ENCODE data around the gene PHACTR1. TPM values are rescaled to one million over a fixed set of nuclear protein-coding genes. Genes with fewer than 3 reads are reported as not detected.

The PHACTR1 gene
- total and polyA plus RNA-seq, 9 of the 15 experiments (the other 6 are each of a cell fraction or from before 2014, with no cell fraction given) = 11.5 to 32.6 (median 22.0) TPM

DNA sequence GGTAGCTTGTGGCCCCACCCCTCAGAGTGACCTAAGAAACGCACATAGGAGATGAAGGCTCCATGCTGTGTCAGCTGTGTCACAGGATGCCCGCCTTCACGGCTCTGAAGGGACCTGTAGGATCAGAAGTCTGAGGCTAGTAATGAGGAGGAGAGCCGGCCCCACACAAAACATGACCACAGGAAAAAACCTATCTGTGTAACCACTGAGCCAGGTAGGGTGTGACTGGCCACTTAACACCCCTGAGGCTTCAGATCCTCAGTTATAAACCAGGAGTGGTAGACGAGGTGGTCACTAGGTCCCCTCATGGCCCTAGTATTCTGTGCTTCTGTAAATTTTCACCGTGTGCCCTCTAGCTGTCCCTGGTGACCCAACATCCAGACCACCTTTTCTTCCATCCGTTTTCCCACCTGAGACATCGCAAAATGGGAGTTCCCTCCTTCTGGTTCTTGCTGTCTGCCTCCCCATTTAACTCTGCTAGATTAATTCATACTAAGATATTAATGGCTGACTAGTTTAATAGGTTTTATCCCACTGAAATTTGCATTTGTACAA lies 558.9 kb downstream of the PHACTR1 start (continued):
- TF ChIP-seq CBX8 (IDR thresholded peaks at IDR 0.05; ENCODE audit: borderline replicate concordance, extremely low read depth, low read depth, low read length, poor library complexity, severe bottlenecking) (no peak), STAT5B (CRISPR knock-in tag; IDR thresholded peaks at IDR 0.05) (no peak), ZC3H4 (CRISPR knock-in tag; IDR thresholded peaks at IDR 0.05; ENCODE audit: borderline replicate concordance) (no peak), TBL1XR1 (IDR thresholded peaks at IDR 0.05; ENCODE audit: low read length in 2 of 2) (no peak; a peak in 1 of 4 replicates), KLF1 (tag; IDR thresholded peaks at IDR 0.05) (no peak), ZNF780A (CRISPR knock-in tag; IDR thresholded peaks at IDR 0.05) (no peak), BRD9 (IDR thresholded peaks at IDR 0.05; ENCODE audit: low read depth, partially characterized antibody) (peak; percentile 50), CBX2 (IDR thresholded peaks at IDR 0.05; ENCODE audit: insufficient read depth, low read length, poor library complexity, severe bottlenecking) (no peak), TGIF2 (CRISPR knock-in tag; IDR thresholded peaks at IDR 0.05) (no peak)
- TF ChIP-seq, protein P1, sequence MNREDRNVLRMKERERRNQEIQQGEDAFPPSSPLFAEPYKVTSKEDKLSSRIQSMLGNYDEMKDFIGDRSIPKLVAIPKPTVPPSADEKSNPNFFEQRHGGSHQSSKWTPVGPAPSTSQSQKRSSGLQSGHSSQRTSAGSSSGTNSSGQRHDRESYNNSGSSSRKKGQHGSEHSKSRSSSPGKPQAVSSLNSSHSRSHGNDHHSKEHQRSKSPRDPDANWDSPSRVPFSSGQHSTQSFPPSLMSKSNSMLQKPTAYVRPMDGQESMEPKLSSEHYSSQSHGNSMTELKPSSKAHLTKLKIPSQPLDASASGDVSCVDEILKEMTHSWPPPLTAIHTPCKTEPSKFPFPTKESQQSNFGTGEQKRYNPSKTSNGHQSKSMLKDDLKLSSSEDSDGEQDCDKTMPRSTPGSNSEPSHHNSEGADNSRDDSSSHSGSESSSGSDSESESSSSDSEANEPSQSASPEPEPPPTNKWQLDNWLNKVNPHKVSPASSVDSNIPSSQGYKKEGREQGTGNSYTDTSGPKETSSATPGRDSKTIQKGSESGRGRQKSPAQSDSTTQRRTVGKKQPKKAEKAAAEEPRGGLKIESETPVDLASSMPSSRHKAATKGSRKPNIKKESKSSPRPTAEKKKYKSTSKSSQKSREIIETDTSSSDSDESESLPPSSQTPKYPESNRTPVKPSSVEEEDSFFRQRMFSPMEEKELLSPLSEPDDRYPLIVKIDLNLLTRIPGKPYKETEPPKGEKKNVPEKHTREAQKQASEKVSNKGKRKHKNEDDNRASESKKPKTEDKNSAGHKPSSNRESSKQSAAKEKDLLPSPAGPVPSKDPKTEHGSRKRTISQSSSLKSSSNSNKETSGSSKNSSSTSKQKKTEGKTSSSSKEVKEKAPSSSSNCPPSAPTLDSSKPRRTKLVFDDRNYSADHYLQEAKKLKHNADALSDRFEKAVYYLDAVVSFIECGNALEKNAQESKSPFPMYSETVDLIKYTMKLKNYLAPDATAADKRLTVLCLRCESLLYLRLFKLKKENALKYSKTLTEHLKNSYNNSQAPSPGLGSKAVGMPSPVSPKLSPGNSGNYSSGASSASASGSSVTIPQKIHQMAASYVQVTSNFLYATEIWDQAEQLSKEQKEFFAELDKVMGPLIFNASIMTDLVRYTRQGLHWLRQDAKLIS (CRISPR knock-in tag; IDR thresholded peaks at IDR 0.05) = 0 out of 2 replicates have a peak, but pooled peaks have one; percentile 48
- TF ChIP-seq, protein P2, sequence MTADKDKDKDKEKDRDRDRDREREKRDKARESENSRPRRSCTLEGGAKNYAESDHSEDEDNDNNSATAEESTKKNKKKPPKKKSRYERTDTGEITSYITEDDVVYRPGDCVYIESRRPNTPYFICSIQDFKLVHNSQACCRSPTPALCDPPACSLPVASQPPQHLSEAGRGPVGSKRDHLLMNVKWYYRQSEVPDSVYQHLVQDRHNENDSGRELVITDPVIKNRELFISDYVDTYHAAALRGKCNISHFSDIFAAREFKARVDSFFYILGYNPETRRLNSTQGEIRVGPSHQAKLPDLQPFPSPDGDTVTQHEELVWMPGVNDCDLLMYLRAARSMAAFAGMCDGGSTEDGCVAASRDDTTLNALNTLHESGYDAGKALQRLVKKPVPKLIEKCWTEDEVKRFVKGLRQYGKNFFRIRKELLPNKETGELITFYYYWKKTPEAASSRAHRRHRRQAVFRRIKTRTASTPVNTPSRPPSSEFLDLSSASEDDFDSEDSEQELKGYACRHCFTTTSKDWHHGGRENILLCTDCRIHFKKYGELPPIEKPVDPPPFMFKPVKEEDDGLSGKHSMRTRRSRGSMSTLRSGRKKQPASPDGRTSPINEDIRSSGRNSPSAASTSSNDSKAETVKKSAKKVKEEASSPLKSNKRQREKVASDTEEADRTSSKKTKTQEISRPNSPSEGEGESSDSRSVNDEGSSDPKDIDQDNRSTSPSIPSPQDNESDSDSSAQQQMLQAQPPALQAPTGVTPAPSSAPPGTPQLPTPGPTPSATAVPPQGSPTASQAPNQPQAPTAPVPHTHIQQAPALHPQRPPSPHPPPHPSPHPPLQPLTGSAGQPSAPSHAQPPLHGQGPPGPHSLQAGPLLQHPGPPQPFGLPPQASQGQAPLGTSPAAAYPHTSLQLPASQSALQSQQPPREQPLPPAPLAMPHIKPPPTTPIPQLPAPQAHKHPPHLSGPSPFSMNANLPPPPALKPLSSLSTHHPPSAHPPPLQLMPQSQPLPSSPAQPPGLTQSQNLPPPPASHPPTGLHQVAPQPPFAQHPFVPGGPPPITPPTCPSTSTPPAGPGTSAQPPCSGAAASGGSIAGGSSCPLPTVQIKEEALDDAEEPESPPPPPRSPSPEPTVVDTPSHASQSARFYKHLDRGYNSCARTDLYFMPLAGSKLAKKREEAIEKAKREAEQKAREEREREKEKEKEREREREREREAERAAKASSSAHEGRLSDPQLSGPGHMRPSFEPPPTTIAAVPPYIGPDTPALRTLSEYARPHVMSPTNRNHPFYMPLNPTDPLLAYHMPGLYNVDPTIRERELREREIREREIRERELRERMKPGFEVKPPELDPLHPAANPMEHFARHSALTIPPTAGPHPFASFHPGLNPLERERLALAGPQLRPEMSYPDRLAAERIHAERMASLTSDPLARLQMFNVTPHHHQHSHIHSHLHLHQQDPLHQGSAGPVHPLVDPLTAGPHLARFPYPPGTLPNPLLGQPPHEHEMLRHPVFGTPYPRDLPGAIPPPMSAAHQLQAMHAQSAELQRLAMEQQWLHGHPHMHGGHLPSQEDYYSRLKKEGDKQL (CRISPR knock-in tag; IDR thresholded peaks at IDR 0.05; ENCODE audit: borderline replicate concordance) = 0 out of 2 replicates have a peak, but pooled peaks have one; percentile 40
- TF ChIP-seq, protein P3, sequence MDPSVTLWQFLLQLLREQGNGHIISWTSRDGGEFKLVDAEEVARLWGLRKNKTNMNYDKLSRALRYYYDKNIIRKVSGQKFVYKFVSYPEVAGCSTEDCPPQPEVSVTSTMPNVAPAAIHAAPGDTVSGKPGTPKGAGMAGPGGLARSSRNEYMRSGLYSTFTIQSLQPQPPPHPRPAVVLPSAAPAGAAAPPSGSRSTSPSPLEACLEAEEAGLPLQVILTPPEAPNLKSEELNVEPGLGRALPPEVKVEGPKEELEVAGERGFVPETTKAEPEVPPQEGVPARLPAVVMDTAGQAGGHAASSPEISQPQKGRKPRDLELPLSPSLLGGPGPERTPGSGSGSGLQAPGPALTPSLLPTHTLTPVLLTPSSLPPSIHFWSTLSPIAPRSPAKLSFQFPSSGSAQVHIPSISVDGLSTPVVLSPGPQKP (CRISPR knock-in tag; IDR thresholded peaks at IDR 0.05) = no peak
- TF ChIP-seq, protein P4, sequence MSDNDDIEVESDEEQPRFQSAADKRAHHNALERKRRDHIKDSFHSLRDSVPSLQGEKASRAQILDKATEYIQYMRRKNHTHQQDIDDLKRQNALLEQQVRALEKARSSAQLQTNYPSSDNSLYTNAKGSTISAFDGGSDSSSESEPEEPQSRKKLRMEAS (CRISPR knock-in tag; IDR thresholded peaks at IDR 0.05) = no peak
- TF ChIP-seq, protein P5, sequence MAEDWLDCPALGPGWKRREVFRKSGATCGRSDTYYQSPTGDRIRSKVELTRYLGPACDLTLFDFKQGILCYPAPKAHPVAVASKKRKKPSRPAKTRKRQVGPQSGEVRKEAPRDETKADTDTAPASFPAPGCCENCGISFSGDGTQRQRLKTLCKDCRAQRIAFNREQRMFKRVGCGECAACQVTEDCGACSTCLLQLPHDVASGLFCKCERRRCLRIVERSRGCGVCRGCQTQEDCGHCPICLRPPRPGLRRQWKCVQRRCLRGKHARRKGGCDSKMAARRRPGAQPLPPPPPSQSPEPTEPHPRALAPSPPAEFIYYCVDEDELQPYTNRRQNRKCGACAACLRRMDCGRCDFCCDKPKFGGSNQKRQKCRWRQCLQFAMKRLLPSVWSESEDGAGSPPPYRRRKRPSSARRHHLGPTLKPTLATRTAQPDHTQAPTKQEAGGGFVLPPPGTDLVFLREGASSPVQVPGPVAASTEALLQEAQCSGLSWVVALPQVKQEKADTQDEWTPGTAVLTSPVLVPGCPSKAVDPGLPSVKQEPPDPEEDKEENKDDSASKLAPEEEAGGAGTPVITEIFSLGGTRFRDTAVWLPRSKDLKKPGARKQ (CRISPR knock-in tag; IDR thresholded peaks at IDR 0.05) = no peak
